GM23248 (cell line): ENCODE data around the gene SNX5.
"Not testable (repeated sequence)": the region's sequence is repeated elsewhere in the genome, so short reads cannot be mapped to it uniquely, and the experiment has no call there.

Experiments
- EZH2 ChIP-seq: fragments of 200-600 bp; sonication (generic); IDR thresholded peaks from 2 replicates; pipeline ENCODE4 v1.6.1; 2018; ENCODE audit warnings: antibody characterized with exemption, mild to moderate bottlenecking; ENCODE audit not compliant: insufficient read depth, poor library complexity, severe bottlenecking
- EZH2phosphoT487 ChIP-seq: fragments of 200-600 bp; sonication (generic); IDR thresholded peaks from 2 replicates; pipeline ENCODE4 v1.6.1; 2018; ENCODE audit warnings: antibody characterized with exemption, moderate library complexity, mild to moderate bottlenecking, low read depth; ENCODE audit not compliant: insufficient read depth

DNA sequence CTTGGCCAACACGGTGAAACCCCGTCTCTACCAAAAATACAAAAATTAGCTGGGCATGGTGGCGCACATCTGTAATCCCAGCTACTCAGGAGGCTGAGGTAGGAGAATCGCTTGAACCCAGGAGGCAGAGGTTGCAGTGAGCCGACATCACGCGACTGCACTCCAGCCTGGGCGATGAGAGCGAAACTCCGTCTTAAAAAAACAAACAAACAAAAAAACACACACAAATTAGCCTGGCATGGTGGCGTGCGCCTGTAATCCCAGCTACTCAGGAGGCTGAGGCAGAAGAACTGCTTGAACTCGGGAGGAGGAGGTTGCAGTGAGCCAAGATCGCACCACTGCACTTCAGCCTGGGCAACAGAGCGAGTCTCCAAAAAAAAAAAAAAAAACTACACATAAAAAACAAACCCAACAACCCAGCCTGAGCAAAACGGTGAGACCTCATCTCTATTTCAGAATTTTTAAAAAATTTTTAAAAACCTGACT, 8.2 kb downstream of the SNX5 start:
- not testable (repeated sequence) for TF ChIP-seq EZH2, EZH2phosphoT487
